IMR-90 (cell line): ENCODE measurements around the gene BMP8A. TPM values are rescaled to one million over a fixed set of nuclear protein-coding genes. Genes with fewer than 3 reads are reported as not detected.

Experiments used
- ATAC-seq: fragments of 200-7000 bp; cut with Tn5 transposase; 2 replicates; pipeline ENCODE4 v1.9.1; 2020; ENCODE audit warnings: low read depth, mild to moderate bottlenecking, moderate library complexity
- BruUV-seq: library from RNA; stranded (reverse); fragments of 400-500 nt; replicated peaks from 2 replicates; lab custom pipeline; 2021; lab: Mats Ljungman, UMichigan
- CTCF ChIA-PET: fragments of 300-600 bp; formaldehyde crosslinking; extraction: SDS; loops from one replicate; lab custom pipeline; 2021; ENCODE audit warnings: antibody characterized with exemption; lab: Yijun Ruan, JAX
- POLR2A ChIA-PET: fragments of 300-600 bp; sonication (Branson Sonifier 250); formaldehyde crosslinking; loops from one replicate; lab custom pipeline; 2022; ENCODE audit warnings: antibody characterized with exemption; ENCODE audit not compliant: unreplicated experiment; lab: Charles Lee
- DNase-seq: peaks from one replicate; pipeline ENCODE4 v3.0.0; 2013
- H2AFZ ChIP-seq: replicated peaks from 2 replicates; pipeline ENCODE3; 2013; ENCODE audit warnings: low read length, mild to moderate bottlenecking; ENCODE audit not compliant: poor library complexity
- H2AK5ac ChIP-seq: 2 replicates; pipeline ENCODE4 v1.6.1; 2013; ENCODE audit warnings: low read depth, low read length, inconsistent platforms
- H2AK9ac ChIP-seq: replicated peaks from 2 replicates; pipeline ENCODE3; 2013; ENCODE audit warnings: mild to moderate bottlenecking, low read depth, low read length, moderate library complexity; ENCODE audit not compliant: poor library complexity
- H2BK120ac ChIP-seq: 2 replicates; pipeline ENCODE4 v1.6.1; 2013; ENCODE audit warnings: low read depth, low read length, inconsistent platforms
- H2BK15ac ChIP-seq: 3 replicates; pipeline ENCODE4 v1.6.1; 2013; ENCODE audit warnings: low read depth, low read length, inconsistent platforms
- H2BK20ac ChIP-seq: 2 replicates; pipeline ENCODE4 v1.6.1; 2013; ENCODE audit warnings: low read depth, mild to moderate bottlenecking, inconsistent platforms, low read length, moderate library complexity
- H2BK5ac ChIP-seq: 2 replicates; pipeline ENCODE4 v1.6.1; 2013; ENCODE audit warnings: mild to moderate bottlenecking, low read depth, low read length, inconsistent platforms; ENCODE audit not compliant: poor library complexity, severe bottlenecking
- H3K14ac ChIP-seq: replicated peaks from 2 replicates; pipeline ENCODE4 v1.6.1; 2013; ENCODE audit warnings: low read depth, low read length, inconsistent platforms
- H3K18ac ChIP-seq: 2 replicates; pipeline ENCODE4 v1.6.1; 2013; ENCODE audit warnings: low read depth, low read length, control low read depth
- H3K23ac ChIP-seq: 2 replicates; pipeline ENCODE4 v1.6.1; 2013; ENCODE audit warnings: low read depth, low read length, inconsistent platforms
- H3K27ac ChIP-seq: 2 replicates; pipeline ENCODE4 v1.5.1; 2013; ENCODE audit warnings: mild to moderate bottlenecking, control low read depth, low read length; ENCODE audit not compliant: insufficient read depth
- H3K27me3 ChIP-seq: 2 replicates; pipeline ENCODE4 v1.6.1; 2013; ENCODE audit warnings: low read length; ENCODE audit not compliant: control insufficient read depth, insufficient read depth
- H3K36me3 ChIP-seq: 2 replicates; pipeline ENCODE4 v1.6.1; 2013; ENCODE audit warnings: low read length, mixed read lengths; ENCODE audit not compliant: control insufficient read depth, insufficient read depth
- H3K4ac ChIP-seq: 2 replicates; pipeline ENCODE4 v1.6.1; 2013; ENCODE audit warnings: low read depth, low read length, inconsistent platforms
- H3K4me1 ChIP-seq: 2 replicates; pipeline ENCODE4 v1.6.1; 2013; ENCODE audit warnings: low read length, mixed read lengths; ENCODE audit not compliant: control insufficient read depth, insufficient read depth
- H3K4me2 ChIP-seq: 2 replicates; pipeline ENCODE4 v1.6.1; 2013; ENCODE audit warnings: low read depth, mild to moderate bottlenecking, control low read depth, low read length, moderate library complexity
- H3K4me3 ChIP-seq: 2 replicates; pipeline ENCODE4 v1.5.1; 2013; ENCODE audit warnings: low read depth, mild to moderate bottlenecking, control low read depth, low read length, moderate library complexity; ENCODE audit not compliant: insufficient read depth
- H3K56ac ChIP-seq: 2 replicates; pipeline ENCODE4 v1.6.1; 2013; ENCODE audit warnings: low read length, inconsistent platforms; ENCODE audit not compliant: insufficient read depth; ENCODE audit errors: extremely low read depth
- H3K79me1 ChIP-seq, 2 experiments: 2 replicates each; pipeline ENCODE4 v1.6.1; 2013; ENCODE audit warnings: low read length in 2 of 2, inconsistent platforms in 1 of 2, low read depth in 1 of 2
- H3K9ac ChIP-seq: 2 replicates; pipeline ENCODE4 v1.6.1; 2013; ENCODE audit warnings: low read depth, low read length, control low read depth
- H3K9me1 ChIP-seq: 2 replicates; pipeline ENCODE4 v1.6.1; 2013; ENCODE audit warnings: low read length, inconsistent platforms; ENCODE audit not compliant: insufficient read depth
- H3K9me3 ChIP-seq: 2 replicates; pipeline ENCODE4 v1.6.1; 2013; ENCODE audit warnings: low read length; ENCODE audit not compliant: control insufficient read depth, insufficient read depth
- H4K20me1 ChIP-seq: 2 replicates; pipeline ENCODE4 v1.6.1; 2013; ENCODE audit warnings: low read length, inconsistent platforms; ENCODE audit not compliant: insufficient read depth
- H4K5ac ChIP-seq: 2 replicates; pipeline ENCODE4 v1.6.1; 2013; ENCODE audit warnings: mild to moderate bottlenecking, low read depth, low read length, control low read depth
- H4K8ac ChIP-seq, 2 experiments: 2 replicates each; pipeline ENCODE4 v1.6.1; 2013; ENCODE audit warnings: low read depth in 2 of 2, low read length in 2 of 2, control low read depth in 1 of 2, inconsistent platforms in 1 of 2
- H4K91ac ChIP-seq: 2 replicates; pipeline ENCODE4 v1.6.1; 2013; ENCODE audit warnings: low read depth, low read length, inconsistent platforms; ENCODE audit not compliant: insufficient read depth
- BHLHE40 ChIP-seq: fragments of 150-350 bp; IDR thresholded peaks from 2 replicates; pipeline ENCODE4 v1.6.1; 2016; ENCODE audit warnings: mild to moderate bottlenecking, low read depth, low read length
- CEBPB ChIP-seq: IDR thresholded peaks from 2 replicates; pipeline ENCODE4 v1.6.1; 2012; ENCODE audit warnings: low read depth, low read length, improper control_type of control experiment
- MAFK ChIP-seq: IDR thresholded peaks from 2 replicates; pipeline ENCODE4 v1.6.1; 2012; ENCODE audit warnings: low read depth, low read length, improper control_type of control experiment
- MAZ ChIP-seq: IDR thresholded peaks from 2 replicates; pipeline ENCODE4 v1.6.1; 2012; ENCODE audit warnings: low read depth, mild to moderate bottlenecking, low read length, improper control_type of control experiment, moderate library complexity, borderline replicate concordance
- MXI1 ChIP-seq: IDR thresholded peaks from 2 replicates; pipeline ENCODE4 v1.6.1; 2012; ENCODE audit warnings: low read depth, mild to moderate bottlenecking, low read length, moderate library complexity, borderline replicate concordance
- POLR2A ChIP-seq: IDR thresholded peaks from 2 replicates; pipeline ENCODE4 v1.6.1; 2012; ENCODE audit warnings: mild to moderate bottlenecking, low read depth, low read length
- RAD21 ChIP-seq: IDR thresholded peaks from 2 replicates; pipeline ENCODE4 v1.6.1; 2012; ENCODE audit warnings: low read length, improper control_type of control experiment
- RCOR1 ChIP-seq: IDR thresholded peaks from 2 replicates; pipeline ENCODE4 v1.6.1; 2012; ENCODE audit warnings: mild to moderate bottlenecking, low read length, improper control_type of control experiment; ENCODE audit not compliant: insufficient replicate concordance
- WGBS, 2 experiments: methylation state at CpG; one replicate each; pipeline versions ENCODE4 v1.1.5 to v1.1.7; 2013; ENCODE audit warnings: missing lambda C conversion rate in 2 of 2; ENCODE audit not compliant: insufficient read length in 1 of 2; ENCODE audit errors: extremely low coverage in 2 of 2; 5-methylcytosine and 5-hydroxymethylcytosine counted together
- dilution Hi-C: fragments of 300-500 bp; cut with HindIII; formaldehyde crosslinking; loops from one replicate; pipeline ENCODE4 v1.14.3; 2018; ENCODE audit warnings: low sequenced_read_pairs; ENCODE audit not compliant: unreplicated experiment
- in situ Hi-C: fragments of 300-500 bp; cut with MboI; formaldehyde crosslinking; loops from 3 replicates; pipeline ENCODE4 v1.14.3; 2019; ENCODE audit warnings: low sequenced_read_pairs, inconsistent platforms, mixed read lengths
- intact Hi-C: fragments of 100-400 bp; cut with micrococcal nuclease; formaldehyde crosslinking; loops from 2 replicates; pipeline ENCODE4 v1.10.0; 2022
- polyA plus RNA-seq, 3 experiments: library from polyadenylated mRNA; depleted of rRNA; stranded (reverse); fragments of >200 nt; gene quantifications; 2 replicates each; pipeline ENCODE4 v1.2.3, GENCODE V29; 2012; ENCODE audit warnings: low replicate concordance in 1 of 3
- total RNA-seq: library from RNA; depleted of rRNA; stranded (reverse); fragments of >200 nt; gene quantifications from 2 replicates; pipeline ENCODE4 v1.2.3, GENCODE V29; 2012

The BMP8A gene
- total and polyA plus RNA-seq, 2 of the 4 experiments (the other 2 are of a cell fraction): not detected

DNA sequence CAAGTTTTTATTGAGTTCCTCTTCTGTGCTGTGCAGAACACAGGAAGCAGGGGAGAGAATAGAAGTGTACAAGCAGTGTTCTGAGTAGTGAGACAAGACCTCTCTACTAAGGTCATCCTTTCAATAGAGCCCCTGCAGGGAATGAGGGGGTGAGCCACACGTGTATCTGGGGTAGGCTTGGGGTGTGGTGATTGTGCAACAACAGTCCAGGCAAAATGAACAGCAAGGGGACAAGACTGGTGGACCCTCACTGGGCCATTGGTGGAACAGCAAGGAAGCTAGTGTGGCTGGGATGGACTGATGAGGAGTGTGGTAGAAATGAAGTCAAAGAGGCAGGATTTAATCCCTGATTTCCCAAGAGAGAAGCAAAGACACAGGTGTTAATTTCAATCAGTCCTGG lies 8.2 kb upstream of the BMP8A start:
- Histone ChIP-seq H2BK5ac (no peak overlapping the region), H3K4me3 (no peak overlapping the region), H3K9ac (no peak overlapping the region), H3K27ac (no peak overlapping the region), H2AK9ac (no peak overlapping the region), H2BK20ac (no peak overlapping the region), H3K27me3 (no peaks in the 10 kb centered on the region), H4K8ac (0 out of 4 replicates have a peak overlapping the region, but pooled peaks of 1 of the 2 experiments have one; percentile 5), H2AK5ac (no peak overlapping the region), H2BK15ac (no peak overlapping the region), H3K56ac (no peak overlapping the region), H3K4ac (no peak overlapping the region), H4K20me1 (peaks cover under 1% of the 10 kb centered on the region; the same call in 1 of the 2 replicates), H3K14ac (no peak overlapping the region), H2BK120ac (no peak overlapping the region), H4K91ac (no peak overlapping the region), H3K79me1 (peaks cover 12 to 32% of the 10 kb centered on the region in 2 experiments), H4K5ac (no peak overlapping the region), H2AFZ (no peak overlapping the region), H3K4me2 (no peak overlapping the region), H3K9me1 (peaks cover 7% of the 10 kb centered on the region; the same call in 1 of the 2 replicates), H3K9me3 (no peaks in the 10 kb centered on the region), H3K23ac (0 out of 2 replicates have a peak overlapping the region, but pooled peaks have one; percentile 11), H3K4me1 (no peaks in the 10 kb centered on the region; the same call in 1 of the 2 replicates), H3K36me3 (peaks cover 54% of the 10 kb centered on the region), H3K18ac (no peak overlapping the region)
- CTCF ChIA-PET: interaction anchor here (1.0 to 1.1 kb wide), 2 partner anchors 18 to 19 kb away, joined by 3 to 4 read pairs; no protein-coding TSS in a partner anchor
- no peak for ATAC-seq
- POLR2A ChIA-PET: no interaction called here
- no CpG with 5 or more reads among the region's 1 CpG for WGBS, 2 experiments
- TF ChIP-seq MXI1 (no peak), MAFK (no peak), RCOR1 (no peak), MAZ (no peak), BHLHE40 (no peak), RAD21 (no peak), POLR2A (no peak), CEBPB (peak; percentile 82)
- BruUV-seq: no TSS peak
- in situ Hi-C loops: no loop called here
- intact Hi-C loops: no loop called here
- DNase-seq: no peak
- dilution Hi-C loops: no loop called here
